Neural crest cell (in vitro differentiated cells): Measurements from ENCODE around the gene AIPL1. TPM values are rescaled to one million over a fixed set of nuclear protein-coding genes. Genes with fewer than 3 reads are reported as not detected.

Experiments used
- DNase-seq: peaks from one replicate; pipeline ENCODE4 v3.0.0; 2021; ENCODE audit warnings: low read depth, mixed read lengths, low spot score
- H3K27ac Mint-ChIP-seq: one replicate; pipeline ENCODE4 v1.8.0; 2021; ENCODE audit warnings: mild to moderate bottlenecking, mixed read lengths; ENCODE audit not compliant: unreplicated experiment
- H3K27me3 Mint-ChIP-seq: 2 replicates; pipeline ENCODE4 v1.8.0; 2021; ENCODE audit warnings: low read depth, mild to moderate bottlenecking, mixed read lengths
- H3K36me3 Mint-ChIP-seq: 2 replicates; pipeline ENCODE4 v1.8.0; 2021; ENCODE audit warnings: low read depth, mild to moderate bottlenecking, mixed read lengths
- H3K4me1 Mint-ChIP-seq: 2 replicates; pipeline ENCODE4 v1.8.0; 2021; ENCODE audit warnings: mixed read lengths
- H3K4me3 Mint-ChIP-seq: one replicate; pipeline ENCODE4 v1.8.0; 2021; ENCODE audit warnings: mild to moderate bottlenecking, mixed read lengths
- H3K9me3 Mint-ChIP-seq: 2 replicates; pipeline ENCODE4 v1.8.0; 2021; ENCODE audit warnings: mixed read lengths
- total RNA-seq: library from RNA; stranded (reverse); gene quantifications from 2 replicates; pipeline ENCODE4 v1.2.1, GENCODE V29; 2021
- TF ChIP-seq, protein P1 (sequence below): fragments of 200-600 bp; sonication (generic); conservative IDR thresholded peaks from 2 replicates; pipeline ENCODE4 v1.5.0; 2021; ENCODE audit warnings: antibody characterized with exemption, mild to moderate bottlenecking

AIPL1 gene
- total RNA-seq, 1 donor from 2014 or later, result not detected

DNA sequence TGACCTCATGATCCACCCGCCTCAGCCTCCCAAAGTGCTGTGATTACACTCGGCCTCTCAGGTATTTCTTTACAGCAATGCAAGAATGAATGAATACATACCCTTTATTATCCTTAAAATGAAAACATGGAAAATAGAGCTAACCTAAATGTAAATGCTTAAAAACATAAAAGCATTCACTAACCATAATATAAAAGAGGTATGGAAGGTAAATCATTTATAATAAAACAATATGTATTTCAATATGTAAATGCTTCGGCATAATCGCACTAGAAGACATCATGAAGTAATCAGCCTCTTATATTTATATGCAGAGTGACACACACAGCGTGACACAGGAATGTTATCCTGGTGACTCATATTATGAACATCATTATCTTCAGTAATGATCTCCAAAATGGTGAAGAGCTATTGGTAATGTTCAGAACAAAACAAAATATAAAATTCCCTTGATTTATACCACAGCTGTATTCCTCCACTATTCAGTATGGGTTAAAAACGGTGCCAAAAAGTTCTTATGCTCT is 53.9 kb downstream of the AIPL1 start:
- Mint-ChIP-seq H3K27me3 (peaks cover 5% of the 10 kb centered on the region), H3K27ac (no peak overlapping the region), H3K9me3 (peaks cover 3% of the 10 kb centered on the region), H3K36me3 (no peaks in the 10 kb centered on the region), H3K4me3 (no peak overlapping the region), H3K4me1 (peaks cover 16% of the 10 kb centered on the region)
- TF ChIP-seq, protein P1, sequence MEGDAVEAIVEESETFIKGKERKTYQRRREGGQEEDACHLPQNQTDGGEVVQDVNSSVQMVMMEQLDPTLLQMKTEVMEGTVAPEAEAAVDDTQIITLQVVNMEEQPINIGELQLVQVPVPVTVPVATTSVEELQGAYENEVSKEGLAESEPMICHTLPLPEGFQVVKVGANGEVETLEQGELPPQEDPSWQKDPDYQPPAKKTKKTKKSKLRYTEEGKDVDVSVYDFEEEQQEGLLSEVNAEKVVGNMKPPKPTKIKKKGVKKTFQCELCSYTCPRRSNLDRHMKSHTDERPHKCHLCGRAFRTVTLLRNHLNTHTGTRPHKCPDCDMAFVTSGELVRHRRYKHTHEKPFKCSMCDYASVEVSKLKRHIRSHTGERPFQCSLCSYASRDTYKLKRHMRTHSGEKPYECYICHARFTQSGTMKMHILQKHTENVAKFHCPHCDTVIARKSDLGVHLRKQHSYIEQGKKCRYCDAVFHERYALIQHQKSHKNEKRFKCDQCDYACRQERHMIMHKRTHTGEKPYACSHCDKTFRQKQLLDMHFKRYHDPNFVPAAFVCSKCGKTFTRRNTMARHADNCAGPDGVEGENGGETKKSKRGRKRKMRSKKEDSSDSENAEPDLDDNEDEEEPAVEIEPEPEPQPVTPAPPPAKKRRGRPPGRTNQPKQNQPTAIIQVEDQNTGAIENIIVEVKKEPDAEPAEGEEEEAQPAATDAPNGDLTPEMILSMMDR, result no peak
- DNase-seq, result no peak

DNA sequence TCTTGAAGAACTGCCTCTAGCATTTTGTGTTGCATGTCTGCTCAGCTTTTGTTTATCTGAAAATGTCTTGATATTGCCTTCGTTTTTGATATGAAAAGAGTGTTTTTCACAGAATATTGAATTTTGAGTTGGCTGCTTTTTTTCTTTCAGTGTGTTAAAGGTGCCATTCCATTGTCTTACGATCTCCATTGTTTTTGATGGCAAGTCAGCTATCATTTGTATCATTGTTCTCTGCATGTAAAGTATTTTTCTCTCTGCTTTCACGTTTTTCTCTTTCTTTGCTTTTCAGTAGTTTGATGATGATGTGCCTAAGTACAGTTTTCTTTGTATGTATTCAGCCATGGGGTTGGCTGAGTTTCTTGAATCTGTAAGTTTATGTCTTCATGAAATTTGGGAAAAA is 57.0 kb downstream of the AIPL1 start:
- no peak for DNase-seq
- H3K27ac Mint-ChIP-seq, result no peak overlapping the region
- peaks cover 3% of the 10 kb centered on the region for H3K9me3 Mint-ChIP-seq
- peaks cover 31% of the 10 kb centered on the region for H3K4me1 Mint-ChIP-seq
- no peaks in the 10 kb centered on the region for H3K36me3 Mint-ChIP-seq
- H3K27me3 Mint-ChIP-seq, result peaks cover 5% of the 10 kb centered on the region
- TF ChIP-seq, protein P1, result no peak
- H3K4me3 Mint-ChIP-seq, result no peak overlapping the region

DNA sequence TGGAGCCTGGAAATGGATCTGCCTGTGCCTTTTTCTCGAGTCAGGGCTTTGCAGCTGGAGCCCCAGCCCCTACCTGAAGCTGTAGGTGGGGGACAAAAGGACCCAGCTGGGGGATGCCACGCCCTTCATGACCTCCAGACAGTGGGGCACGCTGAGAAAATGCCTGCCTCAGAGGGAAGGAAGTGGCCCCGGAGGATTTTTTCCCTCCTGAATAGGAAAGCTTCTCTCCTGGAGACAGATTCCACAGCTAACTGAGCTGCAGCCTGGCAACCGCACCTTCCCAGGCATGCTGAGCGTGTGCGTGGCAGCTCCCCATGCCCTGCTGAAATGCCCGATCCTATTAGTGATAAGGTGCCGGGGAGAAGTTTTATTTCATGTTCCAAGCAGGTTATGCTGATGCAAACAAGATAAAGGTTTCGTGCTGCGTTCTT is 58.0 kb downstream of the AIPL1 start:
- H3K4me1 Mint-ChIP-seq, result peaks cover 31% of the 10 kb centered on the region
- TF ChIP-seq, protein P1, result no peak
- no peaks in the 10 kb centered on the region for H3K36me3 Mint-ChIP-seq
- H3K9me3 Mint-ChIP-seq, result peaks cover 3% of the 10 kb centered on the region
- peaks cover 5% of the 10 kb centered on the region for H3K27me3 Mint-ChIP-seq
- no peak overlapping the region for H3K27ac Mint-ChIP-seq
- H3K4me3 Mint-ChIP-seq, result peak overlapping the region; percentile 39
- peak; percentile 18 for DNase-seq

DNA sequence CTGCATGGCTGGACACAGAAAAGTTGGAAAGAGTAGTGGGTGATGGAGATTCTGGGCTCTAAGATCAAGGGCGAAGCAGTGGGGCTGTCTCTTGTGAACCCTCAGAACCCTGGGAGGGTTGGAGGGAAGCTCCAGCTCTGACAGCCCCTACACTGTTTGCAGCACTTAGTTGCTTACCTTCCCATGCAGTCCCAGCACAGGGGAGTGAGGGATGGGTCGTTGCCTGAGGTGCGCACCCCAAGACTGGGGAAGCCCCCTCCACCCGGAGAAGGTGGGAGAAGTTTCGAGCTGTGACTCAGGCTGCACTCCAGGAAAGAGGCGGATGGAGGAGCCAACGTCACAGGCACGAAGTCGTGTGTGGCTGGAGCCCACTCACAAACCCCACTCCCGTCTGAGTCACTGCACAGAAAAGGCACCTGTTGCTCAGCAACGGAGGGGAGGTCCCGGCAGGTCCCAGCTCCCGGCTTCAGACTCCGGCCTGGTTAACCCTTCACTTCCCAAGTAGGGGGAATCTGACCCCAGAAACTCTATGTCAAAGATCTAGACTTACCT is 60.1 kb downstream of the AIPL1 start:
- H3K9me3 Mint-ChIP-seq, result peaks cover 3% of the 10 kb centered on the region
- H3K4me3 Mint-ChIP-seq, result peak overlapping the region; percentile 27
- TF ChIP-seq, protein P1, result no peak
- H3K27me3 Mint-ChIP-seq, result peaks cover 5% of the 10 kb centered on the region
- peak overlapping the region; percentile 17 for H3K27ac Mint-ChIP-seq
- H3K36me3 Mint-ChIP-seq, result no peaks in the 10 kb centered on the region
- peak; percentile 28 for DNase-seq
- H3K4me1 Mint-ChIP-seq, result peaks cover 31% of the 10 kb centered on the region

DNA sequence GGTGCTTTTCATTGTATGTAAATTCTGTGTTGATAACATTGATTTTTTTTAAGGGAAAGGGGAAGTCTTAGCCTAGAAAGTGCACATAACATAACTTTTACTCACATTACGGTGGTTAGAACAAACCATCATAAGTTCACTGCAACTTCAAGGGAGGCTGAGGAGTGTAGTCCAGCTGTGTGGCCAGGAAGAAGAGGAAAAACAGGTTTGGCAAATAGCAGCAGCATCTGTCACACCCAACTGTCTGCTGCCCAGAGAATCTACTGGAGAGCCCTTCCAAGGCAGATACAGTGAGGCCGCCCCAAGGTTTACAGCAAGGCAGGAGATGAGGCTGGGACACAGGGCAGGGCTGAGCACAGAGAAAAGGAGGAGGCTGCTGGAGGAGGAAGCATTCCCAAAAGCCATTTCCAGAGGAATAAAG is 60.6 kb downstream of the AIPL1 start:
- Mint-ChIP-seq H3K4me1 (peaks cover 31% of the 10 kb centered on the region), H3K4me3 (peak overlapping the region; percentile 27), H3K27me3 (peaks cover 5% of the 10 kb centered on the region), H3K36me3 (no peaks in the 10 kb centered on the region), H3K9me3 (peaks cover 3% of the 10 kb centered on the region), H3K27ac (peak overlapping the region; percentile 3)
- DNase-seq, result no peak
- TF ChIP-seq, protein P1, result no peak

Other genes starting within 250 kb of the AIPL1 start
- 115 and 120 TPM in 2 replicates for gene PIMREG, start 9.3 kb upstream of the AIPL1 start, total RNA-seq
- gene PITPNM3, start 121.4 kb upstream of the AIPL1 start, total RNA-seq, result 1.3 and 1.4 TPM in 2 replicates
- gene KIAA0753, start 205.6 kb upstream of the AIPL1 start, total RNA-seq, result 42.3 and 44.1 TPM in 2 replicates
- gene TXNDC17, start 205.9 kb upstream of the AIPL1 start, total RNA-seq, result 112 and 117 TPM in 2 replicates
- gene MED31, start 216.5 kb upstream of the AIPL1 start, total RNA-seq, result 23.0 and 27.7 TPM in 2 replicates
- 3.2 and 3.7 TPM in 2 replicates for gene C17orf100, start 216.6 kb upstream of the AIPL1 start, total RNA-seq